CD4-positive, alpha-beta T cell (primary cell): ENCODE measurements around the gene SRPK2. TPM values are rescaled to one million over a fixed set of nuclear protein-coding genes. Genes with fewer than 3 reads are reported as not detected.
A peak's percentile ranks its signal among the peaks of the same experiment; 100 is the strongest.

Experiments used
- ATAC-seq: fragments of 200-7000 bp; cut with Tn5 transposase; one replicate; pipeline ENCODE4 v1.10.0; 2022; ENCODE audit warnings: mild to moderate bottlenecking; ENCODE audit not compliant: poor library complexity
- CTCF ChIA-PET: fragments of 350-600 bp; sonication (Branson Sonifier 250); formaldehyde crosslinking; loops from one replicate; lab custom pipeline; 2021; ENCODE audit warnings: antibody characterized with exemption, inconsistent platforms; lab: Charles Lee
- POLR2A ChIA-PET: fragments of 350-600 bp; sonication (Branson Sonifier 250); formaldehyde crosslinking; loops from one replicate; lab custom pipeline; 2021; ENCODE audit warnings: antibody characterized with exemption, inconsistent platforms; lab: Charles Lee
- DNase-seq, 14 experiments: peaks; one replicate each; pipeline ENCODE4 v3.0.0-alpha.2; 2013 to 2020; ENCODE audit warnings: mixed read lengths in 2 of 14
- H3K27ac ChIP-seq, 2 donors: one replicate each; pipeline versions ENCODE4 v1.5.1 to v1.7.0; 2013; ENCODE audit warnings: low read length in 2 of 2, low read depth in 1 of 2, mild to moderate bottlenecking in 1 of 2
- H3K27me3 ChIP-seq, 2 experiments: 1 replicate in 1 of 2; 2 replicates in 1 of 2; pipeline versions ENCODE4 v1.6.1 to v1.7.0; 2013; ENCODE audit warnings: low read length in 2 of 2, control low read depth in 1 of 2, mild to moderate bottlenecking in 1 of 2, moderate library complexity in 1 of 2; ENCODE audit not compliant: insufficient read depth in 2 of 2, control insufficient read depth in 1 of 2
- H3K36me3 ChIP-seq: one replicate; pipeline ENCODE4 v1.6.1; 2013; ENCODE audit warnings: low read length, control low read depth; ENCODE audit not compliant: insufficient read depth
- H3K4me1 ChIP-seq: one replicate; pipeline ENCODE4 v1.6.1; 2013; ENCODE audit warnings: low read length, control low read depth; ENCODE audit not compliant: insufficient read depth
- H3K4me3 ChIP-seq: one replicate; pipeline ENCODE4 v1.5.1; 2013; ENCODE audit warnings: mild to moderate bottlenecking, low read length, moderate library complexity
- H3K9me3 ChIP-seq, 2 experiments: 1 replicate in 1 of 2; 2 replicates in 1 of 2; pipeline versions ENCODE4 v1.6.1 to v1.7.0; 2013; ENCODE audit warnings: low read length in 2 of 2, mild to moderate bottlenecking in 2 of 2, control low read depth in 1 of 2, moderate library complexity in 1 of 2; ENCODE audit not compliant: control insufficient read depth in 1 of 2, insufficient read depth in 1 of 2
- H3K27ac Mint-ChIP-seq: one replicate; pipeline ENCODE4 v1.8.0; 2020; ENCODE audit warnings: mixed read lengths
- H3K27me3 Mint-ChIP-seq: one replicate; pipeline ENCODE4 v1.8.0; 2021; ENCODE audit warnings: mixed read lengths
- H3K36me3 Mint-ChIP-seq: one replicate; pipeline ENCODE4 v1.8.0; 2021; ENCODE audit warnings: low read depth, mixed read lengths
- H3K4me1 Mint-ChIP-seq: one replicate; pipeline ENCODE4 v1.8.0; 2021; ENCODE audit warnings: low read depth, mixed read lengths
- H3K4me3 Mint-ChIP-seq: one replicate; pipeline ENCODE4 v1.8.0; 2020; ENCODE audit warnings: mild to moderate bottlenecking, mixed read lengths
- H3K9me3 Mint-ChIP-seq: one replicate; pipeline ENCODE4 v1.8.0; 2020; ENCODE audit warnings: mixed read lengths
- CTCF ChIP-seq: fragments of 200-600 bp; IDR thresholded peaks from one replicate; pipeline ENCODE4 v1.8.0; 2022; ENCODE audit warnings: antibody characterized with exemption, mild to moderate bottlenecking
- intact Hi-C, 2 experiments: fragments of 100-400 bp; cut with DNase I in 1 of 2; cut with micrococcal nuclease in 1 of 2; formaldehyde crosslinking; loops; one replicate each; pipeline versions ENCODE4 v1.15.1 to v1.9.0; 2023 to 2025; cut with DNase I, micrococcal nuclease
- total RNA-seq, 174 experiments: library from RNA in 2 of 174; stranded (reverse) in 2 of 174; gene quantifications; one replicate each; pipeline ENCODE4 v1.2.3 and lab custom pipeline; 2021 to 2026

The SRPK2 gene
- total RNA-seq, 2 experiments from 2014 or later: 39.9 to 40.9 TPM

DNA sequence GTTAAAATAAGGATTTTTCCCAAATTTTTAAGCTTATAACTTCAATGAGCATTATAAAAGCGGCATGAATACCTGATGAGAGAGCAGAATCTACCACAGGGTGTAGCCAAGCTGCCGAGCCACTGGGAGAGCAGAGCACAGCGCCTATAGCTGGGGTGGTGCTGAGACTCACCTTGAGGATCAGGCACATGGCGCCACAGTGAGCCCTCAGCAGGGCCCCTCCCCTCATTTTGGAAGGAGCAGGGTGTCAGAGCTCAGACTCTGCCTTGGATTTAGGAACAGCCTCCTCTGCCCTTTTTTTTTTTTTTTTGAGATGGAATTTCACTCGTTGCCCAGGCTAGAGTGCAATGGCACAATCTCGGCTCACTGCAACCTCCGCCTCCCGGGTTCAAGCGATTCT lies 118.6 kb downstream of the SRPK2 start:
- Histone ChIP-seq H3K4me3 (no peak overlapping the region), H3K27me3 (no peaks in the 10 kb centered on the region), H3K27ac (no peak overlapping the region), H3K9me3 (no peaks in the 10 kb centered on the region), H3K4me1 (peaks cover 10% of the 10 kb centered on the region), H3K36me3 (no peaks in the 10 kb centered on the region)
- Mint-ChIP-seq H3K4me3 (peak overlapping the region; percentile 90), H3K27ac (peak overlapping the region; percentile 78), H3K9me3 (no peaks in the 10 kb centered on the region), H3K4me1 (peaks cover 66% of the 10 kb centered on the region), H3K27me3 (no peaks in the 10 kb centered on the region), H3K36me3 (no peaks in the 10 kb centered on the region)
- TF ChIP-seq CTCF: no peak
- DNase-seq (peak in 4 of 14 experiments; percentile 15 to 38 (median 24)), ATAC-seq (peak; percentile 37)
- intact Hi-C loops: no loop called here
- POLR2A ChIA-PET: interaction anchor here (0.7 kb wide), 1 partner anchor 79 kb away, joined by 4 read pairs; no protein-coding TSS in a partner anchor
- CTCF ChIA-PET: no interaction called here

DNA sequence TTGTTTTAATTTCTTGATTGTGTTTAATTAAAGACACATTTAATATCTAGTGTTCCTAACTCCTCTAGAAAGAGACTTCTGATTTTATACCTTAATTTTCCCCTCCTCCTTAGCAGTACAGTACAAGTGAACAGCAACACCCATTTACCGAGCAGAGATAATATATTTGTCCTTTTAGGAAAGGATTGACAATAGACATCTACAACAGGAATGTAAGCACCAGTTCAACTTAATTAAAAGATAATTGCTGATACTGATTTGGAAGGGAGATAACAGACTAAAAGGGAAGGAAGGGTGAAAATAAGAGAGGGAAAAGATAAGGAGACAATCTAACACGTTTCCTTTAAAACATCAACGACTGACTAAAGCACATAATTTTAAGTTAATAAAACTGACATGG lies 119.3 kb downstream of the SRPK2 start:
- Histone ChIP-seq H3K4me3 (peak overlapping the region; percentile 59), H3K27me3 (no peaks in the 10 kb centered on the region), H3K36me3 (no peaks in the 10 kb centered on the region), H3K9me3 (no peaks in the 10 kb centered on the region), H3K27ac (peak overlapping the region in 1 of 2 donors; percentile 26), H3K4me1 (peaks cover 10% of the 10 kb centered on the region)
- Mint-ChIP-seq H3K4me3 (peak overlapping the region; percentile 90), H3K27me3 (no peaks in the 10 kb centered on the region), H3K27ac (peak overlapping the region; percentile 78), H3K4me1 (peaks cover 67% of the 10 kb centered on the region), H3K36me3 (no peaks in the 10 kb centered on the region), H3K9me3 (no peaks in the 10 kb centered on the region)
- ChIA-PET CTCF (interaction anchor here (1.3 kb wide), 1 partner anchor 27 kb away, joined by 3 read pairs; no protein-coding TSS in a partner anchor), POLR2A (interaction anchor here (0.8 to 1.8 kb wide), 5 partner anchors 38 to 258 kb away, joined by 4 to 12 read pairs (median 4); partner anchors contain the start of gene SRPK2)
- DNase-seq (peak in 2 of 14 experiments; percentile 12 to 31), ATAC-seq (peak; percentile 45)
- no peak for TF ChIP-seq CTCF
- intact Hi-C loops: loop anchor here in 1 of 2 experiments (5.0 kb wide), 2 partner anchors 33 to 57 kb away; no protein-coding TSS in a partner anchor

DNA sequence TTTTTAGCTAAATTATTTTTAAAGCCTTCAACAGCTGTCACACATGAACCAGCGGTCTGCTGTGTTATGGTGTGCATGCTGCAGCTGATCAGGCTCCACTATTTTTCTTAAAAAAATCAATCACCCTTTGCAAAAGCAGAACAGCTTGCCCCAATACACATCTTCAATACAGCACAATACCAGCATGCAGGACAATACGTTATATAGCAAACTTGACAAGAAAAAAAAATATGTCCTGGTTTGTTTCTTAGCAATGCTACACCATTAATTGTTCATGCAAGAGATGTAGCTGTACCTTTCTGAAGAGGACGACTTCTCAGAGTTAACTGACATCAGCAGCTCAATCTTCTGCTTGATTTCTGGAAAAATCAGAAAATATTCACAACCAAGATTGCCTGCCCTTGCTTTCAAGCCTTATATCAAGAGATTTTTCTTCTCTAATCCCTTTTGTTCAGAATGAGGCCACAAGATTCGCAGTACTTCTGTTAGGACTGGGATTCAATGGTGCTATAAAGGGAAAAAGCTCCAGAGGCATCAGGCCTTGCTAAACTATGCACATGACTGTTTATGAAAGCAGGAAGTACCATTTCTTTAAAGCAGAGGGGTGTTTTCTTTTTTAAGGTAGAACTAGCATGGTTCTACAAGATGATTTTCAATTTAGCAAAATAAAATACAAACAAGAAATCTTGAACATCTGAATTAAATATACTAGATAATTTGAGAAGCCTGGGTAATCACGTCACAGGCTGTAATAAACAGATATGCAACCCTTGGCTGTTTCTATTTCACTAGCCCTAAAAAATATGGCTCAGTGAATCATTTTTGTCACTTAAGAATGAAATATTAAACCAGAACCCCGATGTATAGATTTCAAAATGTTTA lies 120.0 kb downstream of the SRPK2 start:
- Histone ChIP-seq H3K36me3 (no peaks in the 10 kb centered on the region), H3K27ac (peak overlapping the region in 1 of 2 donors; percentile 26), H3K4me3 (peak overlapping the region; percentile 59), H3K27me3 (no peaks in the 10 kb centered on the region), H3K9me3 (no peaks in the 10 kb centered on the region), H3K4me1 (peaks cover 10% of the 10 kb centered on the region)
- intact Hi-C loops: loop anchor here in 1 of 2 experiments (5.0 kb wide), 2 partner anchors 34 to 56 kb away; no protein-coding TSS in a partner anchor
- Mint-ChIP-seq H3K27ac (peak overlapping the region; percentile 78), H3K4me1 (peaks cover 74% of the 10 kb centered on the region), H3K36me3 (no peaks in the 10 kb centered on the region), H3K27me3 (no peaks in the 10 kb centered on the region), H3K4me3 (peak overlapping the region; percentile 90), H3K9me3 (no peaks in the 10 kb centered on the region)
- ATAC-seq (peak; percentile 69), DNase-seq (peak in 4 of 14 experiments; percentile 6 to 71 (median 55))
- ChIA-PET POLR2A (interaction anchor here (0.8 to 1.8 kb wide), 10 partner anchors 32 to 263 kb away, joined by 3 to 12 read pairs (median 4); partner anchors contain the start of genes RINT1 and SRPK2), CTCF (interaction anchor here (0.6 to 1.5 kb wide), 6 partner anchors 11 to 263 kb away, joined by 3 to 4 read pairs (median 3); partner anchors contain the start of gene RINT1)
- no peak for TF ChIP-seq CTCF
